ENCODE results near the gene BACH2.
"Not testable (repeated sequence)": the region's sequence is repeated elsewhere in the genome, so short reads cannot be mapped to it uniquely, and the experiment has no call there.

The BACH2 gene

GRCh38 chr6:90289902-90290301 is 6.7 kb downstream of the BACH2 start:
- no peak for DNase-seq (ENCODE audit: extremely low read depth, low read depth)
- TF ChIP-seq CTCF (IDR thresholded peaks at IDR 0.05; ENCODE audit: low read depth, low read length): no peak

- TF ChIP-seq CTCF (IDR thresholded peaks at IDR 0.05; ENCODE audit: low read depth, low read length): no peak
- DNase-seq (ENCODE audit: extremely low read depth, low read depth): no peak
Measured at GRCh38 chr6:90288404-90288803, 8.2 kb downstream of the BACH2 start.

DNA sequence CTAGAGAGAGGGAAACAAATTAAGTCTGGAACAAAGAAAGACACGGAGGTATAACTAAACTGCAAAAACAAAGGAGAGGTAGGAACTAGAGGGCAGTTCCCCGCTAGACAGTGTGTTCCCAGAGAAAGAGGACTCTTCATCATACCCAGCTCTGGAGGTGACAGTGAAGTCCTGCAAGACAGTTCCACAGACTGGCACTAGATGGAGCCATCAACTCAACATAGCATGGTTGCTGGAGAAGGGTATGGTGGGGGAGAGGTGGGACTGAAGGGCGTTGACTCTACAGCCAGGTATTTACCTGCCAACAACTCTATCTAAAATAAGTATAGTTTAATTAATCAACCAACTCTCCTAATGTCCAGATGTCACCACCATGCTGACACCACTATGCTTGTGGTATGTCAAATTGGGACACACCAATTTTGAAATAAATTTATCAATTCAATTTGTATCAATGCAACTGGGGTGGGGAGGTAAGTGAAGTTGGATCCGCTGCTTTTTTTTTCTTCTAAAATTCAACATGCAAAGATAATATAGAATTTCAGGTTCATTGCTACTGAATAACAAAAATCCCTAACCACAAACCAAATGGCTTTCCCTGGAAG is 9.7 kb downstream of the BACH2 start:
- no peak for DNase-seq (ENCODE audit: extremely low read depth, low read depth)
- TF ChIP-seq CTCF (IDR thresholded peaks at IDR 0.05; ENCODE audit: low read depth, low read length): peak; percentile 52

GRCh38 chr6:90285611-90286381 is 10.8 kb downstream of the BACH2 start:
- TF ChIP-seq CTCF (IDR thresholded peaks at IDR 0.05; ENCODE audit: low read depth, low read length): no peak
- peak; percentile 38 for DNase-seq (ENCODE audit: extremely low read depth, low read depth)

- TF ChIP-seq CTCF (IDR thresholded peaks at IDR 0.05; ENCODE audit: low read depth, low read length): no peak
- no peak for DNase-seq (ENCODE audit: extremely low read depth, low read depth)
Measured at GRCh38 chr6:90285042-90285481, 11.6 kb downstream of the BACH2 start.

DNA sequence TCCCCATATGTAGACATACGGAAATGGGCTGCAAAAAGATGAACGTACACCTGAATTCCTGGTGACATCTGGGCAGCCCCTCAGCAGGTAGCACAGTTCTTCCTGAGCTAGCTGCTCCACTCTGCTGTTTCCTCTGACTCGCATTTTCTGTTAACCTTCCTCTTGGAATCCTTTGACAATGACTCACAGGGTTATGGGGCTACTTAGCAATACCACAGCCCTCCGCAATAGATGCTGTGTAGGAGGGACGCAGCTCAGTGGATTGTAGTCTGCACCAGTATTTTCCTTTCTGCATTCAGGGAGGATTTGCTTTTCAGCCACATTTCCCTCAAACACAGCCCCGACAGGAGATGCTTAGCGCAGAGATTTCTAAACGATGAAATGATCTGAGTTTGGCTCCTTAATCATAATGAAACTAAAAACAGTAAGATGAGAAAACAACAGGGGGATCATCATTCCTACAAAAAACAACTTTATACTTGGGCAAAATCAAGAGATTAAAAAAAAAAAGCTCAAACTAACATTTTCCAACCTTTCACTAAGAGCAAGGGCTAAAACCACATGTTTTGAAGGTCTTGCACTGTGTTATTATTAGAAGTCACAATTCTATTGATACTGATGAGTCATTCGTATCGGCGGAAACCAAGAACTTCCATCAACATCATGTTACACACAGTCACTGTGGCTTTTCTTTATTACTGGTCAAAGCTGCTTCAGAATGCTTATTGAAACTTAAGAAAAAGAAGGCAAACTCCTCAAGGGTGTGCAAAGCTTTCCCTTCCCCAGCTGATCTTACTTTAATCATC is 12.2 kb downstream of the BACH2 start:
- TF ChIP-seq CTCF (IDR thresholded peaks at IDR 0.05; ENCODE audit: low read depth, low read length): no peak
- peak; percentile 4 for DNase-seq (ENCODE audit: extremely low read depth, low read depth)

- DNase-seq (ENCODE audit: extremely low read depth, low read depth): not testable (repeated sequence)
Measured at GRCh38 chr6:90282265-90282664, 14.4 kb downstream of the BACH2 start.
